Right kidney (tissue), 9 donors: ENCODE measurements around the gene RPL41.
"Not testable (repeated sequence)": the region's sequence is repeated elsewhere in the genome, so short reads cannot be mapped to it uniquely, and the experiment has no call there.

Experiments
- DNase-seq: peaks from one replicate; pipeline ENCODE4 v3.0.0-alpha.2; 2016
- long read RNA-seq, 8 donors: transcript quantifications; one replicate each; lab custom pipeline, GENCODE V29; 2026

Gene RPL41
- long read RNA-seq, donor 1, transcript RPL41-206 (2 exons, 595 nt), result minor isoform, 71 of 1,347 reads
- long read RNA-seq, donor 1, transcript RPL41-205 (2 exons, 238 nt), result minor isoform, 8 of 1,347 reads
- long read RNA-seq, donor 1, transcript RPL41-202 (4 exons, 469 nt), result major isoform, 817 of 1,347 reads
- long read RNA-seq, donor 1, transcript RPL41-204 (3 exons, 699 nt), result minor isoform, 331 of 1,347 reads
- long read RNA-seq, donor 1, partial matches to known transcripts, result 74 of 1,347 reads
- long read RNA-seq, donor 1, other reads (novel, unspliced or antisense), result 42 of 1,347 reads
- long read RNA-seq, donor 2, transcript RPL41-204 (3 exons, 699 nt), result minor isoform, 228 of 844 reads
- long read RNA-seq, donor 2, transcript RPL41-202 (4 exons, 469 nt), result major isoform, 570 of 844 reads
- long read RNA-seq, donor 2, transcript RPL41-206 (2 exons, 595 nt), result minor isoform, 43 of 844 reads
- long read RNA-seq, donor 2, partial matches to known transcripts, result 0 of 844 reads
- long read RNA-seq, donor 2, other reads (novel, unspliced or antisense), result 0 of 844 reads
- long read RNA-seq, donor 3, transcript RPL41-202 (4 exons, 469 nt), result major isoform, 226 of 375 reads
- long read RNA-seq, donor 3, transcript RPL41-204 (3 exons, 699 nt), result minor isoform, 93 of 375 reads
- long read RNA-seq, donor 3, transcript RPL41-206 (2 exons, 595 nt), result minor isoform, 20 of 375 reads
- long read RNA-seq, donor 3, partial matches to known transcripts, result 11 of 375 reads
- long read RNA-seq, donor 3, other reads (novel, unspliced or antisense), result 23 of 375 reads
- long read RNA-seq, donor 4, transcript RPL41-202 (4 exons, 469 nt), result major isoform, 445 of 743 reads
- long read RNA-seq, donor 4, transcript RPL41-206 (2 exons, 595 nt), result minor isoform, 42 of 743 reads
- long read RNA-seq, donor 4, transcript RPL41-205 (2 exons, 238 nt), result minor isoform, 6 of 743 reads
- long read RNA-seq, donor 4, transcript RPL41-204 (3 exons, 699 nt), result minor isoform, 184 of 743 reads
- long read RNA-seq, donor 4, partial matches to known transcripts, result 19 of 743 reads
- long read RNA-seq, donor 4, other reads (novel, unspliced or antisense), result 46 of 743 reads
- long read RNA-seq, donor 5, transcript RPL41-202 (4 exons, 469 nt), result major isoform, 474 of 805 reads
- long read RNA-seq, donor 5, transcript RPL41-206 (2 exons, 595 nt), result minor isoform, 68 of 805 reads
- long read RNA-seq, donor 5, transcript RPL41-205 (2 exons, 238 nt), result minor isoform, 6 of 805 reads
- long read RNA-seq, donor 5, transcript RPL41-204 (3 exons, 699 nt), result minor isoform, 177 of 805 reads
- long read RNA-seq, donor 5, partial matches to known transcripts, result 15 of 805 reads
- long read RNA-seq, donor 5, other reads (novel, unspliced or antisense), result 60 of 805 reads
- long read RNA-seq, donor 6, transcript RPL41-204 (3 exons, 699 nt), result minor isoform, 193 of 726 reads
- long read RNA-seq, donor 6, transcript RPL41-202 (4 exons, 469 nt), result major isoform, 398 of 726 reads
- long read RNA-seq, donor 6, transcript RPL41-206 (2 exons, 595 nt), result minor isoform, 51 of 726 reads
- long read RNA-seq, donor 6, partial matches to known transcripts, result 37 of 726 reads
- long read RNA-seq, donor 6, other reads (novel, unspliced or antisense), result 38 of 726 reads
- long read RNA-seq, donor 7, transcript RPL41-205 (2 exons, 238 nt), result minor isoform, 10 of 1,131 reads
- long read RNA-seq, donor 7, transcript RPL41-204 (3 exons, 699 nt), result minor isoform, 273 of 1,131 reads
- long read RNA-seq, donor 7, transcript RPL41-202 (4 exons, 469 nt), result major isoform, 634 of 1,131 reads
- long read RNA-seq, donor 7, transcript RPL41-206 (2 exons, 595 nt), result minor isoform, 82 of 1,131 reads
- long read RNA-seq, donor 7, partial matches to known transcripts, result 63 of 1,131 reads
- long read RNA-seq, donor 7, other reads (novel, unspliced or antisense), result 61 of 1,131 reads
- long read RNA-seq, donor 8, transcript RPL41-206 (2 exons, 595 nt), result minor isoform, 46 of 637 reads
- long read RNA-seq, donor 8, transcript RPL41-202 (4 exons, 469 nt), result major isoform, 370 of 637 reads
- long read RNA-seq, donor 8, transcript RPL41-204 (3 exons, 699 nt), result minor isoform, 164 of 637 reads
- long read RNA-seq, donor 8, partial matches to known transcripts, result 9 of 637 reads
- long read RNA-seq, donor 8, other reads (novel, unspliced or antisense), result 42 of 637 reads

DNA sequence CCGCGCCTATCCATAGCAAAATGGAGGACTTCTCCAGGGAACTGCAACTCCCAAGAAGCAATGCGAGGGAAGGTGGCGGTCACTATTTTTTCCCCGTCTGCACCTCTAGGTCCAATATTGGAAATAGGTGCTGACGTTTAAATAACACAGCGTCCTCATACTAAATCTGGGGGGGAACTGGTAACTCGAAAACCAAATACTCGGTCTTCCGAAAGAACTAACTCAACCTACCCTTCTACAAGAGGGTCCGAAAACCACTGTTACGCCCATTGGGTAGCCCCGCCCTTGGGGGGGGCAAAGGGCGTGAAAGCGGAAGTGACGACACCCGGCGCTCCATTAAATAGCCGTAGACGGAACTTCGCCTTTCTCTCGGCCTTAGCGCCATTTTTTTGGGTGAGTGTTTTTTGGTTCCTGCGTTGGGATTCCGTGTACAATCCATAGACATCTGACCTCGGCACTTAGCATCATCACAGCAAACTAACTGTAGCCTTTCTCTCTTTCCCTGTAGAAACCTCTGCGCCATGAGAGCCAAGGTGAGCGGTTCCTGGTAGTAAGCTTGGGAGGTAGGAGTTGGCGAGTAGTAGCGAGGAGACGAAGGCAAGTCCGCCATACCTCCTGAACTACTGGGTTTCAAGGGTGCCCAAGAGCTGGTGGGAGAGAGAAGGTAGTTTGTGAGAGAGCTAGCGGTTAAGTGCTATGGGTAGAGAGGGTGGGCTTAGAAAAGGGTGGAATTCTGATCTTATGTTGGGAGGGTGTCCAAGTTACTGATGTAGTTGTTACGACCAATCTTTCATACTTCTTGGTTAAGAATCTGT lies at the start of gene RPL41:
Gene RPL41 (plus strand): TSS at position 367 of the 815 bp plus-strand sequence.
- peak; percentile 99 for DNase-seq

- no peak for DNase-seq
These were observed 44.8 kb upstream of the RPL41 start for GRCh38 chr12:56071648-56072047.

GRCh38 chr12:56074396-56074795 lies 42.0 kb upstream of the RPL41 start:
- no peak for DNase-seq

GRCh38 chr12:56077966-56078365 lies 38.5 kb upstream of the RPL41 start:
- not testable (repeated sequence) for DNase-seq

DNA sequence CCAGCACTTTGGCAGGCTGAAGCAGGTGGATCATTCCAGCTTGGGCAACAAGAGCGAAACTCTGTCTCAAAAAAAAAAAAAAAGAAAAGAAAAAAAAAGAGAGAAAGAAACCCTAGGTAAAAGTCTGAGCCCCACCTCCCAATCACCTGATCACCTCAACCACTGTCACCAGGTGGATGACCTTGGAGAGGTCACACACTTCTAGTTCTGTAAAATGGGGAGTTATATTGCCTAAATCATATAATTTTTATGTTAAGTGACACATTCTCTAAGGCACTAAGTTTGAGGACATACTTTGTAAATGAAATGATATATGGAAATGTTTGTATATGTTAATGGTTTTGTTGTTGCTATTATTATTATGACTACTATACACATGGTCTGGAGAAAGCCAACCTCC lies 38.0 kb upstream of the RPL41 start:
- no peak for DNase-seq

GRCh38 chr12:56078931-56079722 lies 37.3 kb upstream of the RPL41 start:
- peak; percentile 95 for DNase-seq

DNA sequence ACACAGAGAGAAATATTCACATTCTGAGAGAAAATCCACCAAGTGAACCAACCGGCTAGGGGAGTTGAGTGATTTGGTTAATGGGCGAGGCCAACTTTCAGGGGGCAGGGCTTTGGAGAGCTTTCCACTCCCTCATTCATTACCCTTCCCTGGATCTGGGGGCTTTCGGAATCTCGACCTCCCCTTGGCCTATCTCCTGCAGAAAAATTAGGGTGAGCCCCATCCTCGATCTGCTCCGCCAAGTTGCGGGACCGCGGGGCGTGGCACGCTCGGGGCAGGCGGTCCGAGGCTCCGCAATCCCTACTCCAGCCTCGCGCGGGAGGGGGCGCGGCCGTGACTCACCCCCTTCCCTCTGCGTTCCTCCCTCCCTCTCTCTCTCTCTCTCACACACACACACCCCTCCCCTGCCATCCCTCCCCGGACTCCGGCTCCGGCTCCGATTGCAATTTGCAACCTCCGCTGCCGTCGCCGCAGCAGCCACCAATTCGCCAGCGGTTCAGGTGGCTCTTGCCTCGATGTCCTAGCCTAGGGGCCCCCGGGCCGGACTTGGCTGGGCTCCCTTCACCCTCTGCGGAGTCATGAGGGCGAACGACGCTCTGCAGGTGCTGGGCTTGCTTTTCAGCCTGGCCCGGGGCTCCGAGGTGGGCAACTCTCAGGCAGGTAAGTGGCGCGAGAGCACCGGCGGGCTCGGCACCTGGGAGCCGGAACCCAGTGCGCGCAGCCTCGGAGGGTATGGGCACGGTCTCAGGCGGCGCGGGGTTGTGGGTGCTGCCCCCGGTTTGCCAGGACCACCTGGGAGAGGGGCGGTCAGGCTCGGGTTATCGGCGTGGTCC lies 36.5 kb upstream of the RPL41 start, which contains the start of gene ERBB3:
Gene ERBB3 (plus strand): TSS at position 443 of the 833 bp plus-strand sequence. CDS start 136 bp downstream, at position 579.
- peak; percentile 90 for DNase-seq

GRCh38 chr12:56080556-56081138 lies 35.8 kb upstream of the RPL41 start:
- no peak for DNase-seq

GRCh38 chr12:56081393-56082347 lies 34.8 kb upstream of the RPL41 start:
- DNase-seq, result peak; percentile 25

DNA sequence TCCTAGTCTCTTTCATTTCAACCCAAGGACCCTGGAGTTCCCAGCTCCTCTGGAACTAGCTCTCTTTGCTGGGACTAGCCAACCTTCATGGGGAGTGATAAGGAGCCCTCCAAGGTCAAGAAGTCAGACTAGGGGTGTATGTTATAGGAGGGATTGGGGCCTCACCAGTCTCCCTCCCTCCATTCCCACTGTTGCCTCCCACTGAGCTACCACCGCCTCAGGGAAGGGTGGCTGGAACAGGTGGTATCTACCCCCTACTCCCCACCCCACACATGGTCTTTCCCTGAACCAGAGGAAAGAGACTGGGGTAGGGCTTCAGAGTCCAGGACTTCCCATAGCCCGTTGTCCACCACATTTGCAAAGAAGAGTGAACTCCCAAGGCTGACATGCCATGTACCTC lies 34.1 kb upstream of the RPL41 start:
- no peak for DNase-seq

- DNase-seq, result no peak
These were observed 33.5 kb upstream of the RPL41 start for GRCh38 chr12:56082967-56083366.

GRCh38 chr12:56084958-56085543 lies 31.4 kb upstream of the RPL41 start:
- no peak for DNase-seq

DNA sequence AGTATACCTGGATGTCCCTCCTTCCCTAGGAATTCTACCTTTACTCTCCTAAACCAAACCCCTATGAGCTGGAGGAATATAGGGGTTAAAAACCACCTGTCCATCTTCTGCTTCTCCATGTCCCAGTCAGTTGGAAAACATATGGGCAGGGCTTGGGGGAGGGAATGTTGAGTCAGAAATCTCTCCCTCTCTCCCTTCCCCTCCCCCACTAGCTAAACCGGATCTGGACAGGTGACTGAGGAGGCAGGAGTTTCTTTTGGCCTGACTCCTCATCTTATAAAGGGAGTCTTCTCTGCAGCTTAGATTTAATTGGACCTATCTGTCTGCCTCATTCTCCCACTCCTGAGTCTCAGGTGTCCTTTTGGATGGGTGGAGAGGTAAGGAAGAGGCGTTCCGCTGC lies 30.3 kb upstream of the RPL41 start:
- no peak for DNase-seq

- DNase-seq, result no peak
These were observed 29.8 kb upstream of the RPL41 start for GRCh38 chr12:56086608-56087007.

DNA sequence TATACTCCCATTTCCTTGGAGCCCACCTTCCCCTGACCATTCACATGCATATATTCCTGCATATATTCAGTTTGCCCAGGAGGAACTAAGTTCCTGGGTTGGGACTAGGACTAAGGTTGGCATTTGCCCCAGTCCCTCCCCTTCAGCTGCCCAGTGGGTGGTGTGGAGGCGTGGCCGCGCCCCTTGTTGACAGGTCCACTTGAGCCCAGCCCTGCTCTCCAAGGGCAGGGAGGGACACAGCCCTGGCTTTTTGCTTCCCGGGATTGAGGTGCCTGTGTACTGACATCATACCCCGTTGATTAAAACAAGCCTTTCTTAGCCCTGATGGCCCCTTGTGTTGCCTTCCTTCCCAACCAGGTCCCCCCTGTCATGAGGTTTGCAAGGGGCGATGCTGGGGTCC lies 29.2 kb upstream of the RPL41 start:
- no peak for DNase-seq

- no peak for DNase-seq
These were observed 18.7 kb upstream of the RPL41 start for GRCh38 chr12:56097738-56098137.
